ENCODE results near the gene C2CD2L. TPM values are rescaled to one million over a fixed set of nuclear protein-coding genes. Genes with fewer than 3 reads are reported as not detected.

C2CD2L gene
- total and polyA plus RNA-seq, 2 of the 13 experiments (the other 11 are each of a cell fraction or from before 2014, with no cell fraction given): 3.7 to 5.5 TPM

GRCh38 chr11:119101759-119102423, 5.3 kb upstream of the C2CD2L start, which contains the start of gene DPAGT1 (continued):
- no peak for TF ChIP-seq ATF7 (IDR thresholded peaks at IDR 0.05)
- TF ChIP-seq ATF7 (CRISPR knock-in tag; IDR thresholded peaks at IDR 0.05): no peak
- TF ChIP-seq, protein P1, sequence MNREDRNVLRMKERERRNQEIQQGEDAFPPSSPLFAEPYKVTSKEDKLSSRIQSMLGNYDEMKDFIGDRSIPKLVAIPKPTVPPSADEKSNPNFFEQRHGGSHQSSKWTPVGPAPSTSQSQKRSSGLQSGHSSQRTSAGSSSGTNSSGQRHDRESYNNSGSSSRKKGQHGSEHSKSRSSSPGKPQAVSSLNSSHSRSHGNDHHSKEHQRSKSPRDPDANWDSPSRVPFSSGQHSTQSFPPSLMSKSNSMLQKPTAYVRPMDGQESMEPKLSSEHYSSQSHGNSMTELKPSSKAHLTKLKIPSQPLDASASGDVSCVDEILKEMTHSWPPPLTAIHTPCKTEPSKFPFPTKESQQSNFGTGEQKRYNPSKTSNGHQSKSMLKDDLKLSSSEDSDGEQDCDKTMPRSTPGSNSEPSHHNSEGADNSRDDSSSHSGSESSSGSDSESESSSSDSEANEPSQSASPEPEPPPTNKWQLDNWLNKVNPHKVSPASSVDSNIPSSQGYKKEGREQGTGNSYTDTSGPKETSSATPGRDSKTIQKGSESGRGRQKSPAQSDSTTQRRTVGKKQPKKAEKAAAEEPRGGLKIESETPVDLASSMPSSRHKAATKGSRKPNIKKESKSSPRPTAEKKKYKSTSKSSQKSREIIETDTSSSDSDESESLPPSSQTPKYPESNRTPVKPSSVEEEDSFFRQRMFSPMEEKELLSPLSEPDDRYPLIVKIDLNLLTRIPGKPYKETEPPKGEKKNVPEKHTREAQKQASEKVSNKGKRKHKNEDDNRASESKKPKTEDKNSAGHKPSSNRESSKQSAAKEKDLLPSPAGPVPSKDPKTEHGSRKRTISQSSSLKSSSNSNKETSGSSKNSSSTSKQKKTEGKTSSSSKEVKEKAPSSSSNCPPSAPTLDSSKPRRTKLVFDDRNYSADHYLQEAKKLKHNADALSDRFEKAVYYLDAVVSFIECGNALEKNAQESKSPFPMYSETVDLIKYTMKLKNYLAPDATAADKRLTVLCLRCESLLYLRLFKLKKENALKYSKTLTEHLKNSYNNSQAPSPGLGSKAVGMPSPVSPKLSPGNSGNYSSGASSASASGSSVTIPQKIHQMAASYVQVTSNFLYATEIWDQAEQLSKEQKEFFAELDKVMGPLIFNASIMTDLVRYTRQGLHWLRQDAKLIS (CRISPR knock-in tag; IDR thresholded peaks at IDR 0.05): no peak
- TF ChIP-seq, protein P2, sequence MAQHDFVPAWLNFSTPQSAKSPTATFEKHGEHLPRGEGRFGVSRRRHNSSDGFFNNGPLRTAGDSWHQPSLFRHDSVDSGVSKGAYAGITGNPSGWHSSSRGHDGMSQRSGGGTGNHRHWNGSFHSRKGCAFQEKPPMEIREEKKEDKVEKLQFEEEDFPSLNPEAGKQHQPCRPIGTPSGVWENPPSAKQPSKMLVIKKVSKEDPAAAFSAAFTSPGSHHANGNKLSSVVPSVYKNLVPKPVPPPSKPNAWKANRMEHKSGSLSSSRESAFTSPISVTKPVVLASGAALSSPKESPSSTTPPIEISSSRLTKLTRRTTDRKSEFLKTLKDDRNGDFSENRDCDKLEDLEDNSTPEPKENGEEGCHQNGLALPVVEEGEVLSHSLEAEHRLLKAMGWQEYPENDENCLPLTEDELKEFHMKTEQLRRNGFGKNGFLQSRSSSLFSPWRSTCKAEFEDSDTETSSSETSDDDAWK (CRISPR knock-in tag; IDR thresholded peaks at IDR 0.05): no peak
- TF ChIP-seq ZNF335 (CRISPR knock-in tag; IDR thresholded peaks at IDR 0.05): peak; percentile 33; the same call in 1 of the 2 replicates
- peak; percentile 51; the same call in 1 of the 2 replicates for TF ChIP-seq GFI1 (CRISPR knock-in tag; IDR thresholded peaks at IDR 0.05; ENCODE audit: borderline replicate concordance)
- no peak for TF ChIP-seq SYNCRIP (IDR thresholded peaks at IDR 0.05; ENCODE audit: insufficient read depth, low read depth, low read length)
- TF ChIP-seq ZNF749 (CRISPR knock-in tag; IDR thresholded peaks at IDR 0.05; ENCODE audit: borderline replicate concordance): no peak; the same call in 1 of the 2 replicates
- peak; percentile 40; the same call in 1 of the 2 replicates for TF ChIP-seq ATF2 (CRISPR knock-in tag; IDR thresholded peaks at IDR 0.05)
- no peak for TF ChIP-seq ZNF383 (CRISPR knock-in tag; IDR thresholded peaks at IDR 0.05; ENCODE audit: borderline replicate concordance)
- peak; percentile 92 for TF ChIP-seq ZNF263 (CRISPR knock-in tag; IDR thresholded peaks at IDR 0.05)
- TF ChIP-seq CREB3 (CRISPR knock-in tag; IDR thresholded peaks at IDR 0.05): 0 out of 2 replicates have a peak, but pooled peaks have one; percentile 34
- TF ChIP-seq, protein P3, sequence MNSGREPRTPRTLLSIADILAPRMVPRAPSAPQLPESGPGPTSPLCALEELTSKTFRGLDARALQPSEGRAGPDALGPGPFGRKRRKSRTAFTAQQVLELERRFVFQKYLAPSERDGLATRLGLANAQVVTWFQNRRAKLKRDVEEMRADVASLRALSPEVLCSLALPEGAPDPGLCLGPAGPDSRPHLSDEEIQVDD (CRISPR knock-in tag; IDR thresholded peaks at IDR 0.05; ENCODE audit: borderline replicate concordance): no peak
- TF ChIP-seq, protein P4, sequence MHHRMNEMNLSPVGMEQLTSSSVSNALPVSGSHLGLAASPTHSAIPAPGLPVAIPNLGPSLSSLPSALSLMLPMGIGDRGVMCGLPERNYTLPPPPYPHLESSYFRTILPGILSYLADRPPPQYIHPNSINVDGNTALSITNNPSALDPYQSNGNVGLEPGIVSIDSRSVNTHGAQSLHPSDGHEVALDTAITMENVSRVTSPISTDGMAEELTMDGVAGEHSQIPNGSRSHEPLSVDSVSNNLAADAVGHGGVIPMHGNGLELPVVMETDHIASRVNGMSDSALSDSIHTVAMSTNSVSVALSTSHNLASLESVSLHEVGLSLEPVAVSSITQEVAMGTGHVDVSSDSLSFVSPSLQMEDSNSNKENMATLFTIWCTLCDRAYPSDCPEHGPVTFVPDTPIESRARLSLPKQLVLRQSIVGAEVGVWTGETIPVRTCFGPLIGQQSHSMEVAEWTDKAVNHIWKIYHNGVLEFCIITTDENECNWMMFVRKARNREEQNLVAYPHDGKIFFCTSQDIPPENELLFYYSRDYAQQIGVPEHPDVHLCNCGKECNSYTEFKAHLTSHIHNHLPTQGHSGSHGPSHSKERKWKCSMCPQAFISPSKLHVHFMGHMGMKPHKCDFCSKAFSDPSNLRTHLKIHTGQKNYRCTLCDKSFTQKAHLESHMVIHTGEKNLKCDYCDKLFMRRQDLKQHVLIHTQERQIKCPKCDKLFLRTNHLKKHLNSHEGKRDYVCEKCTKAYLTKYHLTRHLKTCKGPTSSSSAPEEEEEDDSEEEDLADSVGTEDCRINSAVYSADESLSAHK (CRISPR knock-in tag; IDR thresholded peaks at IDR 0.05; ENCODE audit: borderline replicate concordance): no peak
- peak; percentile 97 for TF ChIP-seq MXD4 (CRISPR knock-in tag; IDR thresholded peaks at IDR 0.05)
- no peak for TF ChIP-seq HOXA7 (CRISPR knock-in tag; IDR thresholded peaks at IDR 0.05)
- no peak for TF ChIP-seq RBM22 (optimal IDR thresholded peaks at IDR 0.05; ENCODE audit: low read length)
- TF ChIP-seq ESRRA (CRISPR knock-in tag; IDR thresholded peaks at IDR 0.05; ENCODE audit: low read depth): no peak
- TF ChIP-seq RARG (CRISPR knock-in tag; IDR thresholded peaks at IDR 0.05; ENCODE audit: low read depth): no peak

Measured in HepG2 (cell line).